Panc1 (cell line): ENCODE data around the gene ACAD8. TPM values are rescaled to one million over a fixed set of nuclear protein-coding genes. Genes with fewer than 3 reads are reported as not detected.

Experiments used
- ATAC-seq: fragments of 200-7000 bp; cut with Tn5 transposase; 2 replicates; pipeline ENCODE4 v1.9.1; 2020; ENCODE audit warnings: mild to moderate bottlenecking, moderate library complexity
- BruUV-seq: library from RNA; stranded (reverse); fragments of 400-500 nt; replicated peaks from 2 replicates; lab custom pipeline; 2021; lab: Mats Ljungman, UMichigan
- CTCF ChIA-PET: fragments of 300-600 bp; sonication (Branson Sonifier 250); formaldehyde crosslinking; loops from one replicate; lab custom pipeline; 2022; ENCODE audit warnings: antibody characterized with exemption; lab: Charles Lee
- POLR2A ChIA-PET: fragments of 300-600 bp; sonication (Branson Sonifier 250); formaldehyde crosslinking; loops from one replicate; lab custom pipeline; 2022; ENCODE audit warnings: antibody characterized with exemption; lab: Charles Lee
- DNase-seq: peaks from one replicate; pipeline ENCODE4 v3.0.0-alpha.2; 2010; ENCODE audit warnings: low read depth, low spot score
- H3K27ac ChIP-seq: 2 replicates; pipeline ENCODE4 v1.5.1; 2011; ENCODE audit warnings: mild to moderate bottlenecking, low read length, inconsistent platforms
- H3K27me3 ChIP-seq: fragments of 200-500 bp; sonication (Bioruptor generic); 2 replicates; pipeline ENCODE4 v1.6.0; 2014; ENCODE audit warnings: low read length, inconsistent platforms; ENCODE audit not compliant: control insufficient read depth, insufficient read depth
- H3K36me3 ChIP-seq: fragments of 200-500 bp; sonication (Bioruptor generic); 2 replicates; pipeline ENCODE4 v1.5.1; 2014; ENCODE audit warnings: inconsistent platforms, mild to moderate bottlenecking, low read length, moderate library complexity; ENCODE audit not compliant: control insufficient read depth, insufficient read depth
- H3K4me1 ChIP-seq: 2 replicates; pipeline ENCODE4 v1.5.1; 2011; ENCODE audit warnings: inconsistent platforms, mild to moderate bottlenecking, low read length, moderate library complexity; ENCODE audit not compliant: control insufficient read depth, insufficient read depth
- H3K4me3 ChIP-seq, 2 experiments: 2 replicates each; pipeline ENCODE4 v1.5.1; 2011 to 2012; ENCODE audit warnings: low read depth in 2 of 2, low read length in 2 of 2, mild to moderate bottlenecking in 2 of 2, inconsistent platforms in 1 of 2, moderate library complexity in 1 of 2
- H3K9me3 ChIP-seq: fragments of 200-500 bp; sonication (Bioruptor generic); 2 replicates; pipeline ENCODE4 v1.5.1; 2014; ENCODE audit warnings: low read depth, mild to moderate bottlenecking, inconsistent platforms, low read length, moderate library complexity; ENCODE audit not compliant: control insufficient read depth, insufficient read depth
- POLR2AphosphoS5 ChIP-seq: IDR thresholded peaks from 2 replicates; pipeline ENCODE4 v1.6.1; 2012; ENCODE audit warnings: mild to moderate bottlenecking, low read depth, low read length, moderate library complexity
- SIN3A ChIP-seq: IDR thresholded peaks from 2 replicates; pipeline ENCODE4 v1.6.1; 2012; ENCODE audit warnings: low read depth, mild to moderate bottlenecking, low read length, moderate library complexity, borderline replicate concordance; ENCODE audit not compliant: insufficient read depth
- TCF7L2 ChIP-seq: IDR thresholded peaks from 2 replicates; pipeline ENCODE4 v1.6.1; 2011; ENCODE audit warnings: mild to moderate bottlenecking, low read depth, low read length, inconsistent platforms
- in situ Hi-C: cut with HindIII; loops from 2 replicates; pipeline ENCODE4 v1.10.0; 2016; ENCODE audit warnings: low sequenced_read_pairs, low pct_unique_long_range_greater_than_20kb
- intact Hi-C: fragments of 100-400 bp; cut with micrococcal nuclease; formaldehyde crosslinking; loops from one replicate; pipeline ENCODE4 v1.10.0; 2022; ENCODE audit not compliant: unreplicated experiment
- total RNA-seq: library from RNA; stranded (reverse); gene quantifications from one replicate; pipeline ENCODE4 v1.2.1, GENCODE V29; 2021; ENCODE audit not compliant: unreplicated experiment
- TF ChIP-seq, protein P1 (sequence below), 2 experiments: IDR thresholded peaks; 2 replicates each; pipeline ENCODE4 v1.6.1; 2011 to 2012; ENCODE audit warnings: low read depth in 2 of 2, control low read depth in 1 of 2, low read length in 1 of 2, mild to moderate bottlenecking in 1 of 2, moderate library complexity in 1 of 2; ENCODE audit not compliant: insufficient read depth in 1 of 2
- TF ChIP-seq, protein P2 (sequence below): fragments of 450-650 bp; IDR thresholded peaks from 2 replicates; pipeline ENCODE4 v1.5.1; 2017; ENCODE audit warnings: mild to moderate bottlenecking

ACAD8 gene
- total RNA-seq, 1 experiment from 2014 or later = 28.4 TPM

DNA sequence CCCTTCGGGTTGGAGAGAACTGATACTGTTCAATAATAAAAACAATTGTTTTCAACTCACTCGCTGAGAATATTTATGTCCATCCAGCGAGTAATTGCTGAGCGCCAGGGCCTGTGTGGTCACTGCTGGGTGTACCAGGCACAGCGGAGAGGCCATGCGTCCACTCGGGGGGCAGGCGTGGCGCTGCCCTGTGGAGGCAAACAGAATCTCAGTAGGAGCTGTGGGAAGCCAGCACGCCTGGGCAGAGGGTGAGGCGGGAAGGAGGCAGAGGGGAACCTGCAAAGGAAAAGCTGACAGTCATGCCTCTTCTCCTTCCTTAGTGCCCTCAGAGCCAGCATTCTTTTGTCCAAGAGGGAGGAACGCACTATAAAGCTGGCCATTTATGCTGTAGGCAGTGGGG lies 34.2 kb downstream of the ACAD8 start:
- Histone ChIP-seq H3K27me3 (no peaks in the 10 kb centered on the region), H3K27ac (no peak overlapping the region), H3K4me1 (no peaks in the 10 kb centered on the region), H3K36me3 (no peaks in the 10 kb centered on the region), H3K9me3 (no peaks in the 10 kb centered on the region), H3K4me3 (no peak overlapping the region)
- DNase-seq = no peak
- intact Hi-C loops (no loop called here), in situ Hi-C loops (no loop called here)
- BruUV-seq = no TSS peak
- TF ChIP-seq, protein P1, sequence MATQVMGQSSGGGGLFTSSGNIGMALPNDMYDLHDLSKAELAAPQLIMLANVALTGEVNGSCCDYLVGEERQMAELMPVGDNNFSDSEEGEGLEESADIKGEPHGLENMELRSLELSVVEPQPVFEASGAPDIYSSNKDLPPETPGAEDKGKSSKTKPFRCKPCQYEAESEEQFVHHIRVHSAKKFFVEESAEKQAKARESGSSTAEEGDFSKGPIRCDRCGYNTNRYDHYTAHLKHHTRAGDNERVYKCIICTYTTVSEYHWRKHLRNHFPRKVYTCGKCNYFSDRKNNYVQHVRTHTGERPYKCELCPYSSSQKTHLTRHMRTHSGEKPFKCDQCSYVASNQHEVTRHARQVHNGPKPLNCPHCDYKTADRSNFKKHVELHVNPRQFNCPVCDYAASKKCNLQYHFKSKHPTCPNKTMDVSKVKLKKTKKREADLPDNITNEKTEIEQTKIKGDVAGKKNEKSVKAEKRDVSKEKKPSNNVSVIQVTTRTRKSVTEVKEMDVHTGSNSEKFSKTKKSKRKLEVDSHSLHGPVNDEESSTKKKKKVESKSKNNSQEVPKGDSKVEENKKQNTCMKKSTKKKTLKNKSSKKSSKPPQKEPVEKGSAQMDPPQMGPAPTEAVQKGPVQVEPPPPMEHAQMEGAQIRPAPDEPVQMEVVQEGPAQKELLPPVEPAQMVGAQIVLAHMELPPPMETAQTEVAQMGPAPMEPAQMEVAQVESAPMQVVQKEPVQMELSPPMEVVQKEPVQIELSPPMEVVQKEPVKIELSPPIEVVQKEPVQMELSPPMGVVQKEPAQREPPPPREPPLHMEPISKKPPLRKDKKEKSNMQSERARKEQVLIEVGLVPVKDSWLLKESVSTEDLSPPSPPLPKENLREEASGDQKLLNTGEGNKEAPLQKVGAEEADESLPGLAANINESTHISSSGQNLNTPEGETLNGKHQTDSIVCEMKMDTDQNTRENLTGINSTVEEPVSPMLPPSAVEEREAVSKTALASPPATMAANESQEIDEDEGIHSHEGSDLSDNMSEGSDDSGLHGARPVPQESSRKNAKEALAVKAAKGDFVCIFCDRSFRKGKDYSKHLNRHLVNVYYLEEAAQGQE (IDR thresholded peaks at IDR 0.05; ENCODE audit: insufficient read depth in 1 of 2, low read depth in 2 of 2, low read length in 1 of 2) = no peak
- TF ChIP-seq SIN3A (no peak), TCF7L2 (no peak), POLR2AphosphoS5 (no peak)
- TF ChIP-seq, protein P2, sequence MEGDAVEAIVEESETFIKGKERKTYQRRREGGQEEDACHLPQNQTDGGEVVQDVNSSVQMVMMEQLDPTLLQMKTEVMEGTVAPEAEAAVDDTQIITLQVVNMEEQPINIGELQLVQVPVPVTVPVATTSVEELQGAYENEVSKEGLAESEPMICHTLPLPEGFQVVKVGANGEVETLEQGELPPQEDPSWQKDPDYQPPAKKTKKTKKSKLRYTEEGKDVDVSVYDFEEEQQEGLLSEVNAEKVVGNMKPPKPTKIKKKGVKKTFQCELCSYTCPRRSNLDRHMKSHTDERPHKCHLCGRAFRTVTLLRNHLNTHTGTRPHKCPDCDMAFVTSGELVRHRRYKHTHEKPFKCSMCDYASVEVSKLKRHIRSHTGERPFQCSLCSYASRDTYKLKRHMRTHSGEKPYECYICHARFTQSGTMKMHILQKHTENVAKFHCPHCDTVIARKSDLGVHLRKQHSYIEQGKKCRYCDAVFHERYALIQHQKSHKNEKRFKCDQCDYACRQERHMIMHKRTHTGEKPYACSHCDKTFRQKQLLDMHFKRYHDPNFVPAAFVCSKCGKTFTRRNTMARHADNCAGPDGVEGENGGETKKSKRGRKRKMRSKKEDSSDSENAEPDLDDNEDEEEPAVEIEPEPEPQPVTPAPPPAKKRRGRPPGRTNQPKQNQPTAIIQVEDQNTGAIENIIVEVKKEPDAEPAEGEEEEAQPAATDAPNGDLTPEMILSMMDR = no peak
- no peak for ATAC-seq
- ChIA-PET CTCF (no interaction called here), POLR2A (no interaction called here)

DNA sequence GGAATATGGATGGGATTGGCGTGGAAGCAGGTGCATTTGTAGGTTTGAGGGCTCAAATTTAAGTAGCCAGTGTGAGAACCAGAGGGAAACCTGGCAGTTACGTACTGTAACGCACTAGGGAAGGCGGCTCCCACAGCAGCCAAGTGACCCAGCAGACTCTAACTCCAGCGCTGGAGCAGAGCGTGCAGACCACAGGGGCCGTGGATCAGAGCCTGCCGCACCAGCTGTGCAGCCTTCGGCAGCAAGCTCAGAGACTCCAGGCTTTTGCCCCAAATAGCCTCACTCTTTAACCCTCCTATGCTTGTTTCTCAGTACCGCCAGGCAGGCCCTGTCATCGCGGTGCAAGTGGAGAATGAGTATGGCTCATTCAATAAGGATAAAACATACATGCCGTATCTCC lies 35.1 kb downstream of the ACAD8 start:
- no peak overlapping the region for H3K4me3 ChIP-seq
- in situ Hi-C loops = no loop called here
- H3K27me3 ChIP-seq = no peaks in the 10 kb centered on the region
- TF ChIP-seq TCF7L2 = no peak
- TF ChIP-seq, protein P2 = no peak
- no peak overlapping the region for H3K27ac ChIP-seq
- intact Hi-C loops = no loop called here
- no peaks in the 10 kb centered on the region for H3K4me1 ChIP-seq
- ChIA-PET POLR2A (no interaction called here), CTCF (no interaction called here)
- no peak for ATAC-seq
- no TSS peak for BruUV-seq
- no peaks in the 10 kb centered on the region for H3K36me3 ChIP-seq
- H3K9me3 ChIP-seq = no peaks in the 10 kb centered on the region
- no peak for DNase-seq

DNA sequence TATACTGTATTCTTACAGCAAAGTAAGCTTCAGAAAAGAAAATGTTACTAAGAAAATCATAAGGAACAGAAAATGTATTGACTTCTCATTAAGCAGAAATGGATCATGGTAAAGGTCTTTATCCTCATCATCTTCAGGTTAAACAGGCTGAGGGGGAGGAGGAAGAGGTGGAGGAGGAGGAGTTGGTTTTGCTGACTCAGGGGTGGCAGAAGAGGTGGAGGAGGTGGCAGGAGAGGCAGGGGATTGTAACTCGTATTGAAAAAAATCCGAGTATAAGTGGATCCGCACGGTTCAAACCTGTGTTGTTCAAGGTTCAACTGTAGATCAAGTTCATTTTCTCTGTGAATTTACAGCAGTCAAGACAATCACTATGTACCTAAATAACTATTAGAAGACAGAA lies 35.8 kb downstream of the ACAD8 start:
- ChIA-PET POLR2A (no interaction called here), CTCF (no interaction called here)
- ATAC-seq (no peak), DNase-seq (no peak)
- TF ChIP-seq, protein P1 (IDR thresholded peaks at IDR 0.05; ENCODE audit: insufficient read depth in 1 of 2, low read depth in 2 of 2, low read length in 1 of 2) = no peak
- TF ChIP-seq SIN3A = no peak
- TF ChIP-seq POLR2AphosphoS5 = no peak
- TF ChIP-seq, protein P2 = no peak
- TF ChIP-seq TCF7L2 = no peak
- intact Hi-C loops (no loop called here), in situ Hi-C loops (no loop called here)
- Histone ChIP-seq H3K4me3 (no peak overlapping the region), H3K4me1 (no peaks in the 10 kb centered on the region), H3K27ac (no peak overlapping the region), H3K36me3 (no peaks in the 10 kb centered on the region), H3K27me3 (no peaks in the 10 kb centered on the region), H3K9me3 (no peaks in the 10 kb centered on the region)
- BruUV-seq = no TSS peak
